Motor neuron (in vitro differentiated cells): Measurements from ENCODE around the gene SIT1. TPM values are rescaled to one million over a fixed set of nuclear protein-coding genes. Genes with fewer than 3 reads are reported as not detected.

Experiments used
- ATAC-seq, 8 experiments: fragments of 200-7000 bp; cut with Tn5 transposase; replicated peaks in 6 of 8; 2 replicates each; pipeline ENCODE4 v1.8.0; 2021; ENCODE audit warnings: mild to moderate bottlenecking in 8 of 8, moderate library complexity in 8 of 8
- H3K27ac ChIP-seq, 2 donors: fragments of 250-450 bp; sonication (Bioruptor Pico); 2 replicates each; pipeline ENCODE4 v1.9.0; 2021; ENCODE audit warnings: antibody characterized with exemption in 2 of 2, mild to moderate bottlenecking in 2 of 2, moderate library complexity in 1 of 2
- H3K4me1 ChIP-seq, 2 donors: fragments of 250-450 bp; sonication (Bioruptor Pico); replicated peaks in 1 of 2; 2 replicates each; pipeline ENCODE4 v1.6.1; 2021; ENCODE audit warnings: antibody characterized with exemption in 2 of 2, mild to moderate bottlenecking in 2 of 2, moderate library complexity in 1 of 2
- H3K4me3 ChIP-seq, 5 donors: fragments of 250-450 bp; sonication (Bioruptor Pico); 2 replicates each; pipeline ENCODE4 v1.9.0; 2021; ENCODE audit warnings: antibody characterized with exemption in 5 of 5, mild to moderate bottlenecking in 5 of 5, moderate library complexity in 4 of 5
- WGBS, 10 experiments: fragments of 450-650 bp; shearing (Covaris generic); methylation state at CpG; one replicate each; pipeline ENCODE4 v1.0.0; 2022; 5-methylcytosine and 5-hydroxymethylcytosine counted together
- in situ Hi-C, 9 experiments: fragments of 400-800 bp; cut with MboI; loops; one replicate each; pipeline ENCODE4 v1.15.0; 2021; ENCODE audit warnings: low sequenced_read_pairs in 9 of 9, low pct_unique_long_range_greater_than_20kb in 2 of 9; ENCODE audit not compliant: unreplicated experiment in 9 of 9
- total RNA-seq, 8 experiments: library from RNA; unstranded; fragments of 300-600 nt; gene quantifications; 2 replicates each; pipeline versions ENCODE4 v1.2.3 to v1.2.4, GENCODE V29; 2022

SIT1 gene
- total RNA-seq, 8 experiments from 2014 or later: 0.36 to 0.62 (median 0.46) TPM; not detected in 5

DNA sequence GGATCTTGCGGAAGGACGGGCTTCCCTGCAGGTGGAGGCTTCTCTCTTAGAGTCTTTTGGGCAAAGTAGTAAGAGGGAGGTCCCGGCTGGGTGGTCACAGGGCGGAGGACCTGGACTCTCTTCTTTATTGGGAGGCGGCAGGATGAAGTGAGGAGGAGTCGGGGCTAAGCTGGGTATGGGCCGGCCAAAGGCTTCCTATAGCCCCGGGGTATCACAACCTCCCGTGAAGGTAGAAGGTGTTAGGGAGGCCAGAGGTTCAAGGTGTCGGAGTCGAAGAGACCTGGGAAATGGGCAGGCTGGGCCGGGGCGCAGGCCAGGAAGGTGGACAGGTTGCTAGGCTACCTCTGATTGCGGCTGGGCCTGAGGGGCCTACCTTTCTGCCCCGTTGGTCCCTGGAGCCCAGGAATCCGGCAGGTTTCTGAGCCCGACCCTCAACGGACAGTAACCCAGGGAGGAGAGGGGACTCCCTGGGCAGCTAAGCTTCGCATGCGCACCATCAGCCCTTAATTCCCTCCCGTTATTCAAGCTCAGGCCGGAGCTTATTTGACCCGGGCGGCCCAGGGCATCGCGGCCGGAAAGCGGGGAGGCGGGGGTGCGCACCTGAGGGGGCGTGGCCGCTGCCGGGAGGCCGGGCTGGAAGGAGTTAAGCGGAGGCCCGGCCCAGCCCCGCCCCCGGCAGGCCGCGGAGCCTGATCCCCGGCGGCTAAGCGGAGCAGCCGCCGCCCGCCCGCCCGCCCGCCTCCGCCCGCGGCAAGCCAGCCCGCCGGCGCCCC is 46.0 kb downstream of the SIT1 start, which contains the start of gene TESK1:
Gene TESK1, plus strand, starts transcription at position 685 of the 773 bp plus-strand sequence. CDS start 358 bp downstream, outside the sequence.
- WGBS, 10 experiments: 0 to 8% (median 0%) methylated on average over 1 to 4 of the region's 55 CpGs; no CpG with 5 or more reads in 4 of the 10 experiments
- peak within 1 kb of the TSS; percentile 85 to 90 for H3K27ac ChIP-seq
- peak within 1 kb of the TSS; percentile 62 to 97 (median 94) for H3K4me3 ChIP-seq
- peaks cover 11 to 17% of the 10 kb centered on the region in 2 donors for H3K4me1 ChIP-seq
- in situ Hi-C loops: loop anchor here in 1 of 9 experiments (25.0 kb wide), 1 partner anchor 92 kb away; no protein-coding TSS in a partner anchor
- peak; percentile 10 to 34 (median 21) for ATAC-seq

DNA sequence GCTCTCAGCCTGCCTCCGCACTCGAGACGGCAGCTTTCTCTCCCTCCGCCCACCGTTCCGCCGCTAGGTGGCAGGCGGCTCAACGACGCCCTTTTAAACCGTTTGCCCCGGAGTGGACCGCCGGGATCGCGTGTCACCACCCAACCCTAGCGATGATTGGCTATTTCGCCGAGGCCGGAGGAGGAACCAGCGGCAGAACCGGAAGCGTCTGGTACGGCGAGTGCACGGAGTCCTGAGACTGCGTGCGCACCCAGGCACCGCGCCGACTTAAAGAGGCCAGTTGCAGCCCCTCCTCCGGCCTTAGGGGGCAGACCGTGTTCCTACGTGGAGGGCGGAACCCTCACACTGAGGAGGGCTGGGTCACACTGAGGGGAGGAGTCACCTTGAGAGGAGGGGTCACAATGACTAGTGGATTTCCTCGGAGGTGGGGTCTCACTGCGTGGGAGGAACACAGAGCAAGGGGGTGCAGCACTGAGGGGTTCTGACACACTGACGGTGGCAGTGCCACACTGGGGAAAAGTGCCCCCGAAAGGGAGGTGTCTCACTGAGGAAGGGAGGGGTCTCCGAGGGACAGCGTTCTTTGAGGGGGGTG is 46.6 kb downstream of the SIT1 start:
- in situ Hi-C loops: loop anchor here in 1 of 9 experiments (25.0 kb wide), 1 partner anchor 92 kb away; no protein-coding TSS in a partner anchor
- 0% methylated on average over 3 to 9 of the region's 41 CpGs; no CpG with 5 or more reads in 6 of the 10 experiments for WGBS, 10 experiments
- H3K27ac ChIP-seq: peak overlapping the region; percentile 85 to 90
- ATAC-seq: peak; percentile 79 to 90 (median 89)
- peaks cover 11 to 17% of the 10 kb centered on the region in 2 donors for H3K4me1 ChIP-seq
- peak overlapping the region; percentile 62 to 97 (median 94) for H3K4me3 ChIP-seq

DNA sequence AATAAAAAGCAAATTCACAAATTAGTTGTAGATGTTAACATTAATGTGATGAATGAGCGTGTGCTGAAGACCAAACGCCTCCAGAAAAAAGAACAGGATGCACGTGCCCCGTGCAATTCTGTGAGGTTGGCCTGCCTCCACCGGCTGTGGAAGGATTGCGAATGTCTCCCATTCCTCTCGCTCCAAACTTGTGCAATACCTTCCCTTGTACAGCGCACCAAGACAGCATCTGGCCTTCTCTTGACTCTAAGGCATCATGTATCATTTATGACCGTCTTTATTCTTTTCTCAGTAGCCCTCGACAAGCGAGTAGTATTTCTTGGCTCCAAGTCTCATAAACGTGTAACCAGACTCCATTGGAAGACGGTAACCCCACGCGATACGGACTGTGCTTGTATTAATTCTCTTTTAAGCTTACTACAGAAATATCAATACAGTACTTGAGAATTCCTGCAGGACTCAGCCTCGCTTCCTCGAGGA is 47.2 kb downstream of the SIT1 start:
- peak in 4 of 8 experiments; percentile 0 to 9 (median 4) for ATAC-seq
- Histone ChIP-seq H3K4me1 (peaks cover 11 to 17% of the 10 kb centered on the region in 2 donors), H3K4me3 (peak overlapping the region; percentile 34 to 42 (median 36)), H3K27ac (peak overlapping the region; percentile 74 to 79)
- 0 to 80% (median 19%) methylated on average over 2 to 14 of the region's 18 CpGs; no CpG with 5 or more reads in 1 of the 10 experiments for WGBS, 10 experiments
- in situ Hi-C loops: loop anchor here in 1 of 9 experiments (25.0 kb wide), 1 partner anchor 91 kb away; no protein-coding TSS in a partner anchor

DNA sequence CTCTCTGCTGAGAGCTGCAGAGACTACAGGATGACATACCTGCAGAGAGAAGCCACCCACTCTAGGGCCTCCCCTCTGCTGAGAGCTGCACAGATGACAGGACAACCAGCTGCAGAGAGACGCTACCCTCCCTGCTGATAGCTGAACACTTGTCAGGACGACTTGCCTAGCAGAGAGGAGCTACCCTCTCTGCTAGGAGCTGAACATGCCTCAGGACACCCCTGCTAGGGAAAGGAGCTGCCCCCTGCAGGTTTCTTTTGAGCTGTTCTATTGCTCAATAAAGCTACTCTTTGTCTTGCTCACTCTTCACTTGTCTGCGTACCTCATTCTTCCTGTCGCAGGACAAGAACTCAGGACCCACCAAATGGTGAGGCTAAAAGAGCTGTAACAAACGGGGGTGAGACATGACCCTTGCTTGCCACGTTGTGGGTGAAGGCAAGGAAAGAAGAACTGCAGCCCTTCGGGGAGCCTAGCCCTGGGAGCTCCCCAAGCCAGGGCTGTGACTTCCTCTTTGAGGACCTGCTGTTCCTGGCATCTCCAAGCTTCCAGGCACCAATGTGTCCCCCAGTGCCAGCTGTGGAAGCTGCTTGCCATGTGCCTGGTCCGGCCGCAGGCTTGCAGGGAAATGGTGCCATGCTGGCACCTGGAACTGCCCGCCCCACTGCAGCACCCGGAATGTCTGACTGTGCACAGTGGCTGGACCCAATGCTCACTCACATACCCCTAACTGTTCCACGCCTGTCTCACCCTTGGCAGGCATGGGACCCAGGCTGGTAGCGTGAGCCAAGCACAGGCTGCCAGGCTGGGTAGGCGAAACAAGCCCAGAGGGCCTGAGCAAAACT is 50.7 kb downstream of the SIT1 start:
- Histone ChIP-seq H3K4me1 (peaks cover 4 to 8% of the 10 kb centered on the region in 2 donors), H3K27ac (no peak overlapping the region), H3K4me3 (no peak overlapping the region)
- WGBS, 10 experiments: 58 to 82% (median 66%) methylated on average over 2 to 9 of the region's 14 CpGs; no CpG with 5 or more reads in 3 of the 10 experiments
- ATAC-seq: no peak
- in situ Hi-C loops: loop anchor here in 1 of 9 experiments (25.0 kb wide), 1 partner anchor 88 kb away; no protein-coding TSS in a partner anchor

Other genes with a start within 250 kb of the SIT1 start
- 10 to 100 TPM; 12.7 to 42.1 (median 34.3) TPM for gene RUSC2, start 160.8 kb downstream of the SIT1 start, total RNA-seq
- 10 to 100 TPM; 15.9 to 30.6 (median 23.0) TPM for gene TESK1, start 45.7 kb downstream of the SIT1 start, total RNA-seq
- gene CD72, start 32.5 kb downstream of the SIT1 start, total RNA-seq: 1 to 10 TPM in 5 of 8 experiments, under 1 TPM in 3; 0.50 to 3.8 (median 1.3) TPM
- gene RMRP, start 7.1 kb upstream of the SIT1 start, total RNA-seq: over 10,000 TPM; 12,611 to 65,418 (median 21,607) TPM
- 10 to 100 TPM in 5 of 8 experiments, 1 to 10 TPM in 3; 4.3 to 26.4 (median 18.8) TPM for gene CCDC107, start 7.4 kb upstream of the SIT1 start, total RNA-seq
- 1 to 10 TPM in 6 of 8 experiments, under 1 TPM in 2; 0.41 to 7.2 (median 3.0) TPM for gene ARHGEF39, start 14.3 kb upstream of the SIT1 start, total RNA-seq
- 1 to 10 TPM in 1 of 8 experiments, under 1 TPM in 2, not detected in 5; 0.60 to 1.8 (median 0.87) TPM for gene CA9, start 23.0 kb upstream of the SIT1 start, total RNA-seq
- gene TPM2, start 39.0 kb upstream of the SIT1 start, total RNA-seq: 100 to 1,000 TPM in 2 of 8 experiments, 10 to 100 TPM in 3, 1 to 10 TPM in 3; 6.1 to 470 (median 68.3) TPM
- 100 to 1,000 TPM in 1 of 8 experiments, 10 to 100 TPM in 6, 1 to 10 TPM in 1; 6.9 to 138 (median 44.6) TPM for gene TLN1, start 81.3 kb upstream of the SIT1 start, total RNA-seq
- gene CREB3, start 81.7 kb upstream of the SIT1 start, total RNA-seq: 10 to 100 TPM; 24.7 to 77.7 (median 56.2) TPM
- gene GBA2, start 98.3 kb upstream of the SIT1 start, total RNA-seq: 100 to 1,000 TPM in 1 of 8 experiments, 10 to 100 TPM in 7; 24.5 to 128 (median 53.7) TPM
- 10 to 100 TPM; 11.0 to 31.0 (median 14.4) TPM for gene RGP1, start 98.4 kb upstream of the SIT1 start, total RNA-seq
- not detected for gene MSMP, start 103.3 kb upstream of the SIT1 start, total RNA-seq
- gene NPR2, start 140.7 kb upstream of the SIT1 start, total RNA-seq: 10 to 100 TPM in 5 of 8 experiments, 1 to 10 TPM in 3; 5.5 to 37.8 (median 14.6) TPM
- 10 to 100 TPM in 1 of 8 experiments, 1 to 10 TPM in 6, under 1 TPM in 1; 0.31 to 21.9 (median 2.4) TPM for gene SPAG8, start 161.3 kb upstream of the SIT1 start, total RNA-seq
- 10 to 100 TPM; 30.5 to 62.8 (median 42.9) TPM for gene HINT2, start 164.1 kb upstream of the SIT1 start, total RNA-seq
- under 1 TPM; 0.07 to 0.76 (median 0.25) TPM for gene FAM221B, start 177.8 kb upstream of the SIT1 start, total RNA-seq
- gene TMEM8B, start 178.3 kb upstream of the SIT1 start, total RNA-seq: 10 to 100 TPM in 5 of 8 experiments, 1 to 10 TPM in 3; 2.4 to 17.0 (median 13.2) TPM
- under 1 TPM in 4 of 8 experiments, not detected in 4; 0.27 to 0.97 (median 0.40) TPM for gene OR13J1, start 219.5 kb upstream of the SIT1 start, total RNA-seq